Measurements from ENCODE around the gene ZBTB3. TPM values are rescaled to one million over a fixed set of nuclear protein-coding genes. Genes with fewer than 3 reads are reported as not detected.

Gene ZBTB3
- total and polyA plus RNA-seq, 9 of the 15 experiments (the other 6 are each of a cell fraction or from before 2014, with no cell fraction given) = 1.9 to 10.0 (median 4.9) TPM

DNA sequence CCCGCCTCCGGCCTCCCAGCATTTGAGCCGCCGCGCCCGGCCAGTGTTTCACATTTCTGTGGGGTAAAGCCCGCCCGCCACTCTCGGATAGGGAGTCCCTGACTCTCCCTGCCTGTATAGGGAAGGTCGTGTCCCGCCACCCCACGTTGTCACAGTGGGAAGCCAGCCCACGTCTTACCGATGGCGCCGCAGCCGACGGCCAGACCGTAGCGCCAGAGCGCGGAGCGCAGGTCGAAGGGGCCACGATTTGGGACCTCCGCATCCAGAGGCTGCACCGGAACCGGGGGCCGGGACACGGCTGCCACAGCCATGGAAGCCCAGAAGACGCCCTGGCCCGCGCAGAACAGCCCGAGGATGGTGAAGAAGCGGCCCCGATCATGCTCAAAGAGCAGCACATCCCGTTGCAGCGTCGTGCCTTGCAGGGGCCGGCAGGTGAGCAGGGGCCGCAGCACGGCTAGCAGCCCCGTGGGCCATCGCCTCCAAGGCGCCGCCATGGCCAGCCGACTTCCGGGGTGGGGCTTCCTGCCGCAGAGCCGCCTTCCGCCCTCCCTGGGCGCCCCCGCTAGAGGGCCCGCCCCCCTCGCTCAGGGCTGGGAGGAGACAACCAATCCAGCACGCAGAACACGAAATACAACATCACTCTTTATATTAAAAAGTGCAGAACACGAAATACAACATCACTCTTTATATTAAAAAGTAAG, 37.7 kb upstream of the ZBTB3 start, which contains the start of gene TMEM223 (continued):
- TF ChIP-seq TARDBP (IDR thresholded peaks at IDR 0.05) (peak; percentile 45; the same call in 1 of the 2 replicates), ZNF644 (tag; IDR thresholded peaks at IDR 0.05; ENCODE audit: low read depth) (no peak), POLR2AphosphoS5 (IDR thresholded peaks at IDR 0.05; ENCODE audit: control insufficient read depth, insufficient read depth, low read depth, low read length) (peak; percentile 81), HEY1 (CRISPR knock-in tag; IDR thresholded peaks at IDR 0.05; ENCODE audit: borderline replicate concordance) (no peak), FOXJ2 (tag; IDR thresholded peaks at IDR 0.05) (no peak), NUFIP1 (IDR thresholded peaks at IDR 0.05; ENCODE audit: partially characterized antibody) (no peak), CBFB (CRISPR knock-in tag; IDR thresholded peaks at IDR 0.05) (0 out of 2 replicates have a peak, but pooled peaks have one; percentile 76), SAFB2 (IDR thresholded peaks at IDR 0.05; ENCODE audit: borderline replicate concordance, low read depth, low read length, severe bottlenecking) (no peak), GATA2 (CRISPR knock-in tag; IDR thresholded peaks at IDR 0.05) (no peak), POLR2AphosphoS2 (IDR thresholded peaks at IDR 0.05; ENCODE audit: low read length) (peak; percentile 87; the same call in 1 of the 2 replicates), FOXJ3 (CRISPR knock-in tag; IDR thresholded peaks at IDR 0.05) (no peak), SREBF1 (IDR thresholded peaks at IDR 0.05; ENCODE audit: borderline replicate concordance, low read depth, low read length) (0 out of 2 replicates have a peak, but pooled peaks have one; percentile 10)
- TF ChIP-seq, protein P1, sequence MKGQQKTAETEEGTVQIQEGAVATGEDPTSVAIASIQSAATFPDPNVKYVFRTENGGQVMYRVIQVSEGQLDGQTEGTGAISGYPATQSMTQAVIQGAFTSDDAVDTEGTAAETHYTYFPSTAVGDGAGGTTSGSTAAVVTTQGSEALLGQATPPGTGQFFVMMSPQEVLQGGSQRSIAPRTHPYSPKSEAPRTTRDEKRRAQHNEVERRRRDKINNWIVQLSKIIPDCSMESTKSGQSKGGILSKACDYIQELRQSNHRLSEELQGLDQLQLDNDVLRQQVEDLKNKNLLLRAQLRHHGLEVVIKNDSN (CRISPR knock-in tag; IDR thresholded peaks at IDR 0.05) = peak; percentile 41; the same call in 1 of the 2 replicates
- TF ChIP-seq, protein P2, sequence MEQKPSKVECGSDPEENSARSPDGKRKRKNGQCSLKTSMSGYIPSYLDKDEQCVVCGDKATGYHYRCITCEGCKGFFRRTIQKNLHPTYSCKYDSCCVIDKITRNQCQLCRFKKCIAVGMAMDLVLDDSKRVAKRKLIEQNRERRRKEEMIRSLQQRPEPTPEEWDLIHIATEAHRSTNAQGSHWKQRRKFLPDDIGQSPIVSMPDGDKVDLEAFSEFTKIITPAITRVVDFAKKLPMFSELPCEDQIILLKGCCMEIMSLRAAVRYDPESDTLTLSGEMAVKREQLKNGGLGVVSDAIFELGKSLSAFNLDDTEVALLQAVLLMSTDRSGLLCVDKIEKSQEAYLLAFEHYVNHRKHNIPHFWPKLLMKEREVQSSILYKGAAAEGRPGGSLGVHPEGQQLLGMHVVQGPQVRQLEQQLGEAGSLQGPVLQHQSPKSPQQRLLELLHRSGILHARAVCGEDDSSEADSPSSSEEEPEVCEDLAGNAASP (IDR thresholded peaks at IDR 0.05) = no peak
- TF ChIP-seq, protein P3, sequence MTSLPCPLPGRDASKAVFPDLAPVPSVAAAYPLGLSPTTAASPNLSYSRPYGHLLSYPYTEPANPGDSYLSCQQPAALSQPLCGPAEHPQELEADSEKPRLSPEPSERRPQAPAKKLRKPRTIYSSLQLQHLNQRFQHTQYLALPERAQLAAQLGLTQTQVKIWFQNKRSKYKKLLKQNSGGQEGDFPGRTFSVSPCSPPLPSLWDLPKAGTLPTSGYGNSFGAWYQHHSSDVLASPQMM (CRISPR knock-in tag; IDR thresholded peaks at IDR 0.05) = no peak
- TF ChIP-seq, protein P4, sequence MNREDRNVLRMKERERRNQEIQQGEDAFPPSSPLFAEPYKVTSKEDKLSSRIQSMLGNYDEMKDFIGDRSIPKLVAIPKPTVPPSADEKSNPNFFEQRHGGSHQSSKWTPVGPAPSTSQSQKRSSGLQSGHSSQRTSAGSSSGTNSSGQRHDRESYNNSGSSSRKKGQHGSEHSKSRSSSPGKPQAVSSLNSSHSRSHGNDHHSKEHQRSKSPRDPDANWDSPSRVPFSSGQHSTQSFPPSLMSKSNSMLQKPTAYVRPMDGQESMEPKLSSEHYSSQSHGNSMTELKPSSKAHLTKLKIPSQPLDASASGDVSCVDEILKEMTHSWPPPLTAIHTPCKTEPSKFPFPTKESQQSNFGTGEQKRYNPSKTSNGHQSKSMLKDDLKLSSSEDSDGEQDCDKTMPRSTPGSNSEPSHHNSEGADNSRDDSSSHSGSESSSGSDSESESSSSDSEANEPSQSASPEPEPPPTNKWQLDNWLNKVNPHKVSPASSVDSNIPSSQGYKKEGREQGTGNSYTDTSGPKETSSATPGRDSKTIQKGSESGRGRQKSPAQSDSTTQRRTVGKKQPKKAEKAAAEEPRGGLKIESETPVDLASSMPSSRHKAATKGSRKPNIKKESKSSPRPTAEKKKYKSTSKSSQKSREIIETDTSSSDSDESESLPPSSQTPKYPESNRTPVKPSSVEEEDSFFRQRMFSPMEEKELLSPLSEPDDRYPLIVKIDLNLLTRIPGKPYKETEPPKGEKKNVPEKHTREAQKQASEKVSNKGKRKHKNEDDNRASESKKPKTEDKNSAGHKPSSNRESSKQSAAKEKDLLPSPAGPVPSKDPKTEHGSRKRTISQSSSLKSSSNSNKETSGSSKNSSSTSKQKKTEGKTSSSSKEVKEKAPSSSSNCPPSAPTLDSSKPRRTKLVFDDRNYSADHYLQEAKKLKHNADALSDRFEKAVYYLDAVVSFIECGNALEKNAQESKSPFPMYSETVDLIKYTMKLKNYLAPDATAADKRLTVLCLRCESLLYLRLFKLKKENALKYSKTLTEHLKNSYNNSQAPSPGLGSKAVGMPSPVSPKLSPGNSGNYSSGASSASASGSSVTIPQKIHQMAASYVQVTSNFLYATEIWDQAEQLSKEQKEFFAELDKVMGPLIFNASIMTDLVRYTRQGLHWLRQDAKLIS (CRISPR knock-in tag; IDR thresholded peaks at IDR 0.05) = peak; percentile 72; the same call in 1 of the 2 replicates

Measured in K562 (cell line).